Stimulated activated CD4-positive, alpha-beta T cell treated with anti-CD3 and anti-CD28 coated beads, Interleukin-12 subunit alpha, Interleukin-12 subunit beta, amount 100 ng/mL, for 4 hours (primary cell): ENCODE data around the gene BUD31.
"Not testable (repeated sequence)": the region's sequence is repeated elsewhere in the genome, so short reads cannot be mapped to it uniquely, and the experiment has no call there.

Experiments
- DNase-seq: peaks from one replicate; pipeline ENCODE4 v3.0.0-alpha.2; 2020

BUD31 gene

DNA sequence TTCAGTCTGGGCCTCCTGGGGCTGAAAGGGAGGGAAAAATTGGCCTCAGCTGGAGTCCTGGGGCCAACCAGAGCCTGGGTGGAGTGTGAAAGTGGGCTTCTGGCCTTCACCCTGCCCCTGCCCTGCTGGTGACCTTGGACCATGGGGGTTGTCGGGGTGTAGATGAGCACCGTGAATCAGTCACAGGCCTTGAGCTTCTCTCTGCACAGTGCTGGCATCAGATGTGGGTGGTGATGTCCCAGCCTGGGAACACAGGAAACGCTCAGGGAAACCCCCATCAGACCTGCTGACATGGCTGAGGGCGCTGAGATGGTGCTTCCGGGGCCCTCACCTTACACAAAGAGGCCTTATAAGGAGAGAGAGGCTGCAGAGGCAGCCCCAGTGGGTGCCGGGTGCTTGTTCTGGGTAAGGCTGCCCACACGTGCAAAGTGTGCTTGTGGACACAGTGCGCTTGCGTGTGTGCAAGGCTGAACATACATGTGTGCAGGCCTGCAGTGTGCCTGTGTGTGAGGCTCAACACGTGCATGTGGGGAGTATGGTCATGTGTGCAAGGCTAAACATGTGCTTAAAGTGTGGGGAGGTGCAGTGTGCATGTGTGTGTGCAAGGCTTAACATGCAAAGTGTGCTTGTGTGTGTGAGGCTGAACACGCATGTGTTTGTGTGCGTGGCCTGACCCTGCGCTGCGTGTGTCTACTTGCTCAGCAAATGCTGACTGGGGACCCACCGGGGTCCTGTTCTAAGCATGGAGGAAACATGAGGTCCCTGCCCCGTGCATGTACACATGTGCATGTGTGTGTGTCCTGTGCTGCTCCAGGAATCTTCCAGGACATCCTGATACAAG, 27.7 kb upstream of the BUD31 start:
- DNase-seq, result peak; percentile 77

DNA sequence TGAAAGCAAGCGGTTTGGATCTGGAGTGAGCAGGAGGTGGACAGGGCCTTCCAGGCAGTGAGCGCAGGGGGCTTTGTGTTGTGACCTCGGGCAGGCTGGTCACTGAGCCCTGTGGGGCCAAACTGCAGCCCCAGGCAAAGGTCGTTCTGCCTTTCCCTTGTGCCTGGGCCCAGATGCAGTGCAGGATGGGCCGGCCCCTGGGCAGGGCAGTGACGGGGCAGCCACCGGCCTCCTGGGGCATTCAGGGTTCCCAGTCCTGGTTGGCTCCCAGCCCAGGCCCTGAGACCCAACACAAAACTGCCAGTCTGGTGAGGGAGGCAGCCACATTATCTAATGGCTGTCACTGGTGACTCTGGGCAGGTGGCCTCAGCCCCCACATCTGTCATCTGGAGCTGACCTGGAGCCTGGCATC, 27.1 kb upstream of the BUD31 start:
- DNase-seq, result no peak

- DNase-seq, result no peak
These were observed 25.6 kb upstream of the BUD31 start for GRCh38 chr7:99383203-99383602.

- DNase-seq, result no peak
These were observed 24.9 kb upstream of the BUD31 start for GRCh38 chr7:99383791-99384370.

DNA sequence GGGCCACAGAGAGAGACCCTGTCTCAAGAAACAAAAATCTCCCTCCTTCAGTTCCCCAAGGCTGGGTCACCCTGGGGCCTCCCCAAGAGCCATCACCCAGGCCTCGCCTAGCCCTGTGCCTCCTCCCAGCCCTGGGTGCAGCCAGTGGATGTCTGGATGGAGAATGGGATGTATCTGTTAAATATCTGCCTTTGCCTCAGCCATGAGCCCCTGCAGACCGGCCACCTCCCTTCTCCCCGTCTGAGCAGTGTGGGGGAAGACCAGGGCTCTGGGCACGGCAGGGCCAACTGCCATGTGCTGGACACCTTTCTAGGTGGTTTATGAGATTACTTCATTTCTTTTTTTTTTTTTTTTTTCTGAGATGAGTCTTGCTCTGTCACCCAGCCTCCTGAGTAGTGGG, 24.2 kb upstream of the BUD31 start:
- DNase-seq, result no peak

- no peak for DNase-seq
These were observed 23.2 kb upstream of the BUD31 start for GRCh38 chr7:99385564-99385963.

- DNase-seq, result no peak
These were observed 22.1 kb upstream of the BUD31 start for GRCh38 chr7:99386584-99387238.

GRCh38 chr7:99387239-99387635, 21.5 kb upstream of the BUD31 start:
- DNase-seq, result not testable (repeated sequence)

DNA sequence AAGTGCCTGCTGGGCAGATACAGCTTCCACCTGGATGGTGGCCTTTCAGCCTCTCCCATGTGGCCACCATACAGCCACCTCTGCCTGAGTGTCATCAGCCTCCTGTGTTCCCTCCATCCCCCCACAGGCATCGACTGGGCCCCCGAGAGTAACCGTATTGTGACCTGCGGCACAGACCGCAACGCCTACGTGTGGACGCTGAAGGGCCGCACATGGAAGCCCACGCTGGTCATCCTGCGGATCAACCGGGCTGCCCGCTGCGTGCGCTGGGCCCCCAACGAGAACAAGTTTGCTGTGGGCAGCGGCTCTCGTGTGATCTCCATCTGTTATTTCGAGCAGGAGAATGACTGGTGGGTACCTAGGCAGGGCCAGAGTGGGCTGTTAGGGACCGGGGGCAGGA, 20.9 kb upstream of the BUD31 start:
- DNase-seq, result no peak

DNA sequence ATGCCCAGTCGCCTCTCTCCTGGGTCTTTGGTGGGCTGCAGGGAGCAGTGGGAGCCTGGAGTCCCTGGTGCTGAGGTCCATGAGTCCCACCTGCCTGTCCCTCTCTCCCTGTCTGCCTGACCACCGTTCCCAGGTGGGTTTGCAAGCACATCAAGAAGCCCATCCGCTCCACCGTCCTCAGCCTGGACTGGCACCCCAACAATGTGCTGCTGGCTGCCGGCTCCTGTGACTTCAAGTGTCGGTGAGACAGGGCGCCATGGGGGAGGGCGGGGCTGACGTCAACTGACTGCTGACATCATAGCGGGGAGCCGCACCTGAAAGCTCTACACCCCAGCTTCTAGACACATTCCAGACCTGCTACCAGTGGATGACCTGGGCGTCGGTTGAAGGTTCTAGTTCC, 19.0 kb upstream of the BUD31 start:
- DNase-seq, result no peak

DNA sequence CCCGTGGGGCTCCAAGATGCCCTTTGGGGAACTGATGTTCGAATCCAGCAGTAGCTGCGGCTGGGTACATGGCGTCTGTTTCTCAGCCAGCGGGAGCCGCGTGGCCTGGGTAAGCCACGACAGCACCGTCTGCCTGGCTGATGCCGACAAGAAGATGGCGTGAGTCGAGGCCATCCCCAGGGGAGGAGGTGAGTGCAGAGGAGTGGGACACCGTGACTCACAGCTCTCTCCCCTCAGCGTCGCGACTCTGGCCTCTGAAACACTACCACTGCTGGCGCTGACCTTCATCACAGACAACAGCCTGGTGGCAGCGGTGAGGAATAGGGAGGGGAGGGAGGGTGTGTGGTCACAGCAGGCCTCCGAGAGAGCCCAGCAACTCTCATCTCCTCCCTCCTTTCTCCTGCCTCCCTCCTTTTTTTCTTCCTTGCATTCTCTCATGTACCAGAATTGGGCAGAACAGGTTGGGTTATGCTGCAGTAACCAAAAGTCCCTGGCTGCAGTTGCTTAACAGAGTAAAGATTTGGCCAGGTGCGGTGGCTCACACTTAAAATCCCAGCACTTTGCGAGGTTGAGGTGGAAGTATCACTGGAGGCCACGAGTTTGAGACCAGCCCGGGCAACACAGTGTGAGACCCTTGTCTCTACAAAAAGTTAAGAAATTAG, 17.7 kb upstream of the BUD31 start:
- no peak for DNase-seq

DNA sequence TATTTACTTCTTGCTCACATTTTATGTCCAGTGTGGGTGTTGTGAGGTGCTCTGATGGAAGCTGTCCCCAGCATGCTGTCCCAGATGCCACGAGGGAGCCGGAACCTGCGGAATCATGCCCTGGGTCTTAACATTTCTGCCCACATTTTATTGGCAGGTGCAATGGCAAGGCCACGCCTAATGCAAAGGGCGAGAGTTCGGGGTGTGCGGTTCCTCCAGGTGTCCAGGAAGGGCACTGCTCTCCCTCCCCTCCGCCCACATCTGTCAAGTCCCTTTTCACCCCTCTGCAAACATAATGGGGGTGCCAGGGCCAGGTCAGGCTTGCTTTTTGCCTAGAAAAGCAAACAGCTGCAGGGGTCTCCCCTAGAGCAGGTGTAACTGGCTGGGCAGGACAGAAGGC, 16.7 kb upstream of the BUD31 start:
- no peak for DNase-seq

- DNase-seq, result peak; percentile 72
These were observed 16.0 kb upstream of the BUD31 start for GRCh38 chr7:99392659-99393354.

- DNase-seq, result no peak
These were observed 15.2 kb upstream of the BUD31 start for GRCh38 chr7:99393355-99394187.

- DNase-seq, result no peak
These were observed 14.6 kb upstream of the BUD31 start for GRCh38 chr7:99394188-99394502.

GRCh38 chr7:99395616-99396327, 13.0 kb upstream of the BUD31 start:
- DNase-seq, result no peak

DNA sequence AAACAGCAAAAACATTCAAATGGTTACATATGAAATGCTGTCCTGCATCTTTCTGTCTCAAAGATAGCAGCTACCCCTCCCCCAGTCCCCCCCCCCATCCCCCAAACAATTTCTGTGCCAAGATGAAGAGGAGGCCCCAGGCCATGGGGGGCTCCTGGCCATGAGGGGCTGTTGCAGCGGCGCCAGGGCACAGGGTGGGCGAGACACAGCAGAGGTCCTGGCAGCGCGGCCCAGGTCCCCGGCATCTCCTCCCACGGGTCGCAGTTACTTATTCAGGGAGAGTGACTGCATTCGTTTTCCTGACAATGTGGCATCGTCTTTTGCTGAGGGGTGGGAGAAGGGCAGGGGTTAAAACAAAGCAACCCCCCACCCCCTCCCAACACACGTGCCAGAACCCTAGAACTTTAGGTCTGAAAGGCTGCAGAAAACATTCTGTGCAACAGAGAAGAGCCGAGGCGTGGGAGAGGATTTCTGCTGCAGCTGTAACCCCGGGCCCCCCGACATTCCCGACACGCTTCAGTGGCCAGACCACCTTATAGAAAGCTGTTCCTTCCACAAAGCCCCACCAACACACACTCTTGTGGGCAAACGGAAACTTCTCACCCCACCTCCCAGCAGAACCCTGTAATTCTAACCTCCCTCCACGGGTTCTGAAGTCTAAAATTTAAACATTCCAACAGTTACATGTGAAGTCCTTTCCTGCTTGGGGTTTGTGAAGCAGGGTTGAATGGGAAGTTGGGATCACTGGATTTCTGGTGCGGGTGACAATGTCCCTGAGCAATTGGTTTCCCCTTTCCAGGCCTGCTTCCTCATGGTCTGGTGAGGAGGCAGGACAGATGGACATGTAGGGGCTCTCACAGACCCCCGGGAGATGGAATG, 12.1 kb upstream of the BUD31 start:
- no peak for DNase-seq

DNA sequence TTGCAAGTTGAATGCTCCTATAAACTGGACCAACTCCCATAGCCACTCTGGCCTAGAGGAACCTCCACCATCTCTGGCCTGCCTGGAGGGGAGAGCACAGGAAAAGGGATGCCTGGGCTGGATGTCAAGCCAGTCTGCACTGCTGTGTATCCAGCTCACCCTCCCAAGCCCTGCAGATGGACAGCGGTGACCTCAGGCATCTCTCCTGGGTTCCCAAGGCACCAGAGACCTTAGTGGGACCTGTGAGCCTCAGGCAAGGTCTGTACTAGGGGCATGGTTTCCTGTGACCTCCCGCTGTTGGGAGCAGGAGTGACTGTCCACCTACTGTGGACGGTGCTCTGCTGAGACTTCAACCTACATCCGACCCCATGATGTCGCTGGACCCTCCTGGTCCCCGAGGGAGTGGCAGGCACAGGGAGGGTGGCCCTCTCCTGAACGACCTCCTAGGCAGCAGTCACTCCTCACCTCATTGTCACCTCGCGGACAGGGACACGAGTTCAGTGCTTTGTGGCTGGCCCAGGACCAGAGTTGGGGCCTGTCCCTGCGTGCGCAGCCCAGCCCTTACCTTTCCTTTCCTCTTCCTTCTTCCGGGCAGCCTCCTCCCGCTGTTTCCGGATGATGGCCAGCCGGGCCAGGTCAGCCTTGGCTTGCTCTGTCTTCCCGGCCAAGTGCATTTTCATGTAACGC, 11.3 kb upstream of the BUD31 start:
- DNase-seq, result no peak

GRCh38 chr7:99398891-99399445, 9.8 kb upstream of the BUD31 start:
- no peak for DNase-seq

DNA sequence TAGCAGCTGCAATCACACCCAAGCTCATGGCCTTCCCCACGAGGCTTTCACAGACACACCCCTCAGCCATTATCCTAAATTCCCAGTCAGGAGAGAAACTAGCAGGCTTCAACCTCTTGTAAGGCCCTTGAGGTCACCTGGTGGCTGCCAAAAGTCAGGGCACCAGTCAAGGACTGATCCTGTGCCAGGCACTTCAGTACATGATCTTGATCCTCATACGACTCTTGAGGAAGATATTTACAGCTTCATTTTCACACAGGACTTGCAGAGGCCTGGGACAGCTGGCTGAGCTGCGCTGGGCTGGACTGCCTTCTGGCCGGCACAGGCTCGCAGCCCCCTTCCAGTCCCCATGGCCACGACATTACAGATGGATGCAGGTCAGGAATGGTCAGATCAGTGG, 9.2 kb upstream of the BUD31 start:
- DNase-seq, result no peak
